ENCODE measurements around the gene ATRNL1.

Gene ATRNL1

DNA sequence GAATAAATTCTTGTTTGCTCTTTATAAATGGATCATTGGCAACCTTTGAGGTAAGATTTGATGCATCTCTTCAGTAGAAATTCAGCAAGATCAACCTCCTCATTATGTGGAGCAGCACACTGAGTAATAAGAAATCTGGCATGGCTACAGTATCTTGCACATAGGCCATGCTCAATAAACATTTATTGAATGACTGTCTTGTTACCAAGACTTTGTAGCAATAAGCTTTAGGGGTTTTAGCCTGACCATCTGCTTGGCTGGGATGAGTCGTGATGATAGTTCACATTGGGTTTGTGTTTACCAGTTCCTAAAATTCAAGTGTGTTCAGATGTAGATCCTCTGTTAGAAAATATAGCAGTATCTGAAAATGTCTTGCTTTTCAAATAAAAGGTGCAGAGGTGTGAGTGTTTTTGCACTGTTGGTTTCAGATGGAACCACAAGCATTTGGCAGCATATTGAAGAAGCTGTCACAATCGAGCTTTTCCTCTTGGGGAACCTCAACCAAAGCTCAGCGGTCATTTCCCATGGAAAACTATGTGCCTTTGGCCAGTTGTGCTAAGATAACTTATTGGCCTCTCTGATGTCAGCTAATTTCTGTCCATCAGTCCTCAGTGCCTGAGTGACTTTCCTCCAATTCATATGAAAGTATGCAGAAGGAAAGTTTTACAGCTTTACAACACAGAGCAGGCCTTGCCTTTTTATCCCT is 737.3 kb downstream of the ATRNL1 start:
- no peaks in the 10 kb centered on the region for H3K4me1 ChIP-seq (ENCODE audit: control insufficient read depth, low read depth, low read length)
- H3K27me3 ChIP-seq (ENCODE audit: control insufficient read depth, insufficient read depth, low read length): no peaks in the 10 kb centered on the region
- no peaks in the 10 kb centered on the region for H3K9me3 ChIP-seq (ENCODE audit: control insufficient read depth, low read depth, low read length)
- H3K36me3 ChIP-seq (ENCODE audit: control insufficient read depth, low read depth, low read length): no peaks in the 10 kb centered on the region
- H3K27ac ChIP-seq (ENCODE audit: low read length): no peak overlapping the region
- H3K9ac ChIP-seq (ENCODE audit: low read length): no peak overlapping the region
- no peak overlapping the region for H3K4me3 ChIP-seq (ENCODE audit: low read length)

DNA sequence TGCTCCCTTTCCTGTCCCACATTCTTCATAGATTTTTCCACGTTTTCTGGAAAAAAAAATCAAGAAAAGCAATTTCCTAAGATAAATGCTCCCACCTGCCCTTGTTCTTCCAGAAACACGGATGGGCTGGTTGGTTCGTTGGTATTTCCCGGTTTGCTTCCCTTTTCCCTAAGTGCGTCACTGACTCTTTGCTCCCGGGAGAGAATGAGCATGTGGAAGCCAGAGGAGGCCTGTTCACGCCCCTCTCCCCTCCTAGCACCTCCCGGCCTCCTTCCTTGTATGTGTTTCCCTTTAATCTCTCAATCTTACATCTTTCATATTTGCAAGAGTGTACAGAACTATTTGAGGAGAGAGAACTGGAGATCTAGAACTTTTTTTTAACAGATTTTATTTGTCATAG is 737.9 kb downstream of the ATRNL1 start:
- Histone ChIP-seq H3K9ac (ENCODE audit: low read length) (no peak overlapping the region), H3K4me1 (ENCODE audit: control insufficient read depth, low read depth, low read length) (no peaks in the 10 kb centered on the region), H3K9me3 (ENCODE audit: control insufficient read depth, low read depth, low read length) (no peaks in the 10 kb centered on the region)

DNA sequence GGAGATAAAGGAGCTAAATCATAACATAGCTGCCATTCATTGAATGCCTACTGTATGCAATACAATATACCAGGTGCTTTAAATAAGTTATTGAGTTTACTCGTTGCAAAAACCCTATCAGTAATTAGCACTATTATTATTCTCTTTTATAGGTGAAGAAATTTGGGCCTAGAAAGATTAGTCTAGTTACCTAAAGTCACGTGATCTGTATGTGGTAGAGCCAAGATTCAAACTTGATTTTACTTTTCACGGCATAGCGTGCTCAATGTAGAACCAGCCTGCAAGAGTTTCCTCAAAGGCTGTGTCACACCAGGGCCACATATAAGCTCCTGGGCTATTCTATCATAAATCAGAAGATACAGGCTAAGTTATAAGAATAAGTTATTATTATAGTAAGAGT is 740.0 kb downstream of the ATRNL1 start:
- no peak overlapping the region for H3K27ac ChIP-seq (ENCODE audit: low read length)
- H3K4me3 ChIP-seq (ENCODE audit: low read length): no peak overlapping the region
- no peaks in the 10 kb centered on the region for H3K4me1 ChIP-seq (ENCODE audit: control insufficient read depth, low read depth, low read length)
- no peaks in the 10 kb centered on the region for H3K9me3 ChIP-seq (ENCODE audit: control insufficient read depth, low read depth, low read length)
- no peaks in the 10 kb centered on the region for H3K27me3 ChIP-seq (ENCODE audit: control insufficient read depth, insufficient read depth, low read length)
- no peaks in the 10 kb centered on the region for H3K36me3 ChIP-seq (ENCODE audit: control insufficient read depth, low read depth, low read length)
- H3K9ac ChIP-seq (ENCODE audit: low read length): no peak overlapping the region

More for the DNA sequence above, 737.9 kb downstream of the ATRNL1 start:
- Histone ChIP-seq H3K36me3 (ENCODE audit: control insufficient read depth, low read depth, low read length) (no peaks in the 10 kb centered on the region), H3K27me3 (ENCODE audit: control insufficient read depth, insufficient read depth, low read length) (no peaks in the 10 kb centered on the region), H3K4me3 (ENCODE audit: low read length) (no peak overlapping the region), H3K27ac (ENCODE audit: low read length) (no peak overlapping the region)

DNA sequence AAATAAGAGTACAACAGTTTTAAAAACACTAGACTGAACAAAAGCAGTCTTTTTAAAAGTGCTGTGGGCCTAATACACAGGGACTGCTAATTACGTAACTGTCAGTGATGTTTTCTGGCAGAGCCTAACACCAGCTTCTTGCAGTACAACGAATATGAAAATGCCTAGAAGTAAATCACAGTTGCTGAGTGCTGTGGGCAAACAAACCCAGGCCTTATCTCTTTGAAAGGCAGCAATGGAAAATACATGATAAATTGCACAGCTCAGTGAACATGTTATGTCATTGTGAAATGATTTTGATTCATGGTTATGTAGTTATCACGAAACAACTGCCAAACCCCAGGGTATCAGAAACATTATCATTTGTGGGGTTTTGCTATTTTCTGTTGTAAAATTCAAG is 751.4 kb downstream of the ATRNL1 start:
- Histone ChIP-seq H3K4me3 (ENCODE audit: low read length) (no peak overlapping the region), H3K27me3 (ENCODE audit: control insufficient read depth, insufficient read depth, low read length) (no peaks in the 10 kb centered on the region), H3K4me1 (ENCODE audit: control insufficient read depth, low read depth, low read length) (no peaks in the 10 kb centered on the region), H3K27ac (ENCODE audit: low read length) (no peak overlapping the region), H3K9ac (ENCODE audit: low read length) (no peak overlapping the region), H3K9me3 (ENCODE audit: control insufficient read depth, low read depth, low read length) (no peaks in the 10 kb centered on the region), H3K36me3 (ENCODE audit: control insufficient read depth, low read depth, low read length) (no peaks in the 10 kb centered on the region)

DNA sequence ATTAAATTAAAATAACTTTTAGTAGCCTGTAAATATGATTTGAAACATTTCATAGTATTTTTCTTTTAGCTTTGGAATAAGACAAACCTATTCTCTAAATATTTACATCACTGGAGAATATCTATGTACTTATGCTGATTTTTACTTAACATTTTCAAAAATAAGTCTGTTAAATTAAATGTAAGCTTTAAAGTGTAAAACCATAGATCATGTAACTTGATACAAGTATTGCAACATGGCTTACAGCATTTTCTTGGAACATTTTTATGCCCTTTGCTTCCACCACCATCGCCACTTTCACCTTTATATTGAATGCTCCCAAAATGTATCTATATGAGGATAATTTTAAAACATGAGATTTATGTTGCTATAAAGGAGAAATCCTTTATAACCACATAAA is 752.8 kb downstream of the ATRNL1 start:
- no peaks in the 10 kb centered on the region for H3K36me3 ChIP-seq (ENCODE audit: control insufficient read depth, low read depth, low read length)
- H3K4me1 ChIP-seq (ENCODE audit: control insufficient read depth, low read depth, low read length): no peaks in the 10 kb centered on the region
- no peaks in the 10 kb centered on the region for H3K27me3 ChIP-seq (ENCODE audit: control insufficient read depth, insufficient read depth, low read length)
- no peak overlapping the region for H3K4me3 ChIP-seq (ENCODE audit: low read length)
- no peak overlapping the region for H3K27ac ChIP-seq (ENCODE audit: low read length)
- H3K9ac ChIP-seq (ENCODE audit: low read length): no peak overlapping the region
- H3K9me3 ChIP-seq (ENCODE audit: control insufficient read depth, low read depth, low read length): no peaks in the 10 kb centered on the region

DNA sequence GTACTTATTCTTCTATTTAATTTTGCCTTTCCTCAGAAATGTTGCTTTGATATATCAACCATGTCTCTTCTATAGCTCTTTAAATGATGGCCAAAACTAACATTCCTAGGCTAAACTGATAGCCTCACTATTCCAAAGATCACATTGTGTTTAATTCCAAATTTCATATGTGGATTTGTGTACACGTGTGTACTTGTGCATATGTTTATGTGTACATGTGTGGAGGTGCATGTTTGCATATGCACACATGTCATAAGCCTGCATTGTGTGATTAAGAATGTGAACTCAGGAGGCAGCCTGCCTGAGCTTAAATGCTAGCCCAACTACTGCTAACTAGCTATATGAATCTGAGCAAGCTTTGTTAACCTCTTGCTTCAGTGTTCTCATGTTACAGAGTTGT is 753.4 kb downstream of the ATRNL1 start:
- H3K27ac ChIP-seq (ENCODE audit: low read length): no peak overlapping the region
- H3K27me3 ChIP-seq (ENCODE audit: control insufficient read depth, insufficient read depth, low read length): no peaks in the 10 kb centered on the region
- H3K9me3 ChIP-seq (ENCODE audit: control insufficient read depth, low read depth, low read length): no peaks in the 10 kb centered on the region

DNA sequence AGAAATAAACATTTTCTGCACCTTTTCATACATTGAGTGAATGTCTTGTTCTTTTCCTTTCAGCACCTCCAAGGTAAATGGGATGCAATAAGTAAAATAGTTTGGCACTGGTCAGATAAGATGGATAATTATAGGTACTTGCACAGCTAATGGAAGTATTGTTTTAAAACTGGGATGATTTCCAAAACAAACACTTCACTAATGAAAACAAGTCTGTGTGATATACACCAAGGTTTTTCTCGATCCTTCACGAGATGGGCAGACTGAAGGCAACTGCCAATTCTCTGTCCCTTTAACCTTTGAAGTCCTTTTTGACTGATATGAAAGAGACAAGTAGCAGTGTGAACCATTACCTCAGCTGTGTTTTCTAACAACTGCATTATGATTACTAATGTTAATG is 756.0 kb downstream of the ATRNL1 start:
- Histone ChIP-seq H3K4me1 (ENCODE audit: control insufficient read depth, low read depth, low read length) (no peaks in the 10 kb centered on the region), H3K9me3 (ENCODE audit: control insufficient read depth, low read depth, low read length) (no peaks in the 10 kb centered on the region), H3K9ac (ENCODE audit: low read length) (no peak overlapping the region), H3K4me3 (ENCODE audit: low read length) (no peak overlapping the region), H3K27me3 (ENCODE audit: control insufficient read depth, insufficient read depth, low read length) (no peaks in the 10 kb centered on the region), H3K36me3 (ENCODE audit: control insufficient read depth, low read depth, low read length) (no peaks in the 10 kb centered on the region), H3K27ac (ENCODE audit: low read length) (no peak overlapping the region)

More for the DNA sequence above, 753.4 kb downstream of the ATRNL1 start:
- Histone ChIP-seq H3K4me1 (ENCODE audit: control insufficient read depth, low read depth, low read length) (no peaks in the 10 kb centered on the region), H3K9ac (ENCODE audit: low read length) (no peak overlapping the region), H3K36me3 (ENCODE audit: control insufficient read depth, low read depth, low read length) (no peaks in the 10 kb centered on the region), H3K4me3 (ENCODE audit: low read length) (no peak overlapping the region)

DNA sequence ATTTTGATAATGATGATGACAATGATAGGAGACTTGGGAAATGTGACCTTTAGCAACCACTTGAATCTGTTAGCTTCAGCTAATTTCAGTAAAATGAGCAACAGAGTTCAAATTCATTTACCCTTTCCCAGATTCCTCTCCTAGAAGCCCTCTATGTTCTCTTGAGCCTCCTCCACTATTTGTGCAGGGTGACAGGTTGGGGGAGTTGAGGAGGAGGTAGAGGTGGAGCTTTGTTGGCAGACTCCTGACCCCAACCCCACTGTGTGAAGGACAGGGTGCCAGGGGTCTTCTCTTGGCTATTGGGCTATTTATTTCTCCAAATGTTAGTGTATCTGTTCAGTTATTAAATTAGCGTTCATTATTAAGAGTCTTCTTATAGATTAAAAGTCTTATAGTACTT is 757.5 kb downstream of the ATRNL1 start:
- no peak overlapping the region for H3K9ac ChIP-seq (ENCODE audit: low read length)
- no peaks in the 10 kb centered on the region for H3K27me3 ChIP-seq (ENCODE audit: control insufficient read depth, insufficient read depth, low read length)
- no peaks in the 10 kb centered on the region for H3K4me1 ChIP-seq (ENCODE audit: control insufficient read depth, low read depth, low read length)
- no peak overlapping the region for H3K4me3 ChIP-seq (ENCODE audit: low read length)
- no peak overlapping the region for H3K27ac ChIP-seq (ENCODE audit: low read length)
- H3K36me3 ChIP-seq (ENCODE audit: control insufficient read depth, low read depth, low read length): no peaks in the 10 kb centered on the region
- no peaks in the 10 kb centered on the region for H3K9me3 ChIP-seq (ENCODE audit: control insufficient read depth, low read depth, low read length)

DNA sequence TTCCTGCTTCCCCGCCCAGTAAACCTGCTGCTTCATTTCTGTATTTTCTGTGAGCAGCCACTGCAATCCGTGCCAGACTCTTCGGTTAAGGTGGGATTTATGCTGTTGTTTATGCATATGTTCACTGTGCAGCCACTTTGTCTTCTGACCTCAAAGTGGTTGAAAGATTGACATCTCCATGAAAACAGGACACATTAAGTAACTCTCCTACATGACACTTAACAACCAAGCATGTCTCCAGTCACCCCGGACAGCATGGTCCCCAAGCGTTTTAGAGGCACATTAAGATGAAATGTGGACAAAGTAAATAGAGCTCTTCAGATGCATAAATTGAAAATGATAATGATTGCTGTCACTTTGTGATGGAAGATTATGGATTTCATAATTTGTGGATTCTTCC is 758.5 kb downstream of the ATRNL1 start:
- Histone ChIP-seq H3K27ac (ENCODE audit: low read length) (no peak overlapping the region), H3K36me3 (ENCODE audit: control insufficient read depth, low read depth, low read length) (no peaks in the 10 kb centered on the region), H3K9me3 (ENCODE audit: control insufficient read depth, low read depth, low read length) (no peaks in the 10 kb centered on the region), H3K4me3 (ENCODE audit: low read length) (no peak overlapping the region), H3K9ac (ENCODE audit: low read length) (no peak overlapping the region), H3K4me1 (ENCODE audit: control insufficient read depth, low read depth, low read length) (peaks cover 3% of the 10 kb centered on the region), H3K27me3 (ENCODE audit: control insufficient read depth, insufficient read depth, low read length) (no peaks in the 10 kb centered on the region)

DNA sequence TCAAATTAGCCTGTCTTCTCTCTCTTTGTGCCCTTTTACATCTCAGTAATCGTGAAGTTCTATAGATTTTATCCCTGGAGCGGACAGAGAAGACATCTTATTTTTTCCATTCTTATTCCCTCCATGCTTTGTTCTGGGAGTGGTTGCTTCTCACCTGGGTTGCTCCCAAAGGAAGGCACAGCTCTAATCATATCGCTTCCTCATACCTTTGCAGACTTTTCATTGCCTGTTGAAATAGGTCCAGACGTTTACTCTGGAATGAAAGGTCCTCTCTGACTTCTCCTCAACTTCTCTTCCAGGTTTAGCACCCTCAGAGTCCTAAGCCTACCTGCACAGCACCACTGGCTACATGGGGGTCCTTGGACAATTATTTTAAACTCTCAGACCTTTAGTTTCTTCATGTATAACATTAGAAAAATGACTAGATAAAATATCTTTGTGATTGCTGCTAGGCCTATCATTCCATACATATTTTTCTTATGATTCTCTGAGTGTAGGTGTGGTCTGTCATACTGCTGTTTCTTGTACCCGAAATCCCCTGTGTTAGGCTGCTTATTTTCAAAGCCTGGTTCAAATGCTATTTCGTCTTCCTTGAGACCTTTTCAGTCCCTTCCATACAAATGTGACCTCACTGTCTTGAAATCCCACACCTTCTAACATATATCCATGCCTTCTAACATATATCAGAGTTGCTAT is 761.7 kb downstream of the ATRNL1 start:
- Histone ChIP-seq H3K4me3 (ENCODE audit: low read length) (no peak overlapping the region), H3K27me3 (ENCODE audit: control insufficient read depth, insufficient read depth, low read length) (no peaks in the 10 kb centered on the region), H3K9me3 (ENCODE audit: control insufficient read depth, low read depth, low read length) (no peaks in the 10 kb centered on the region), H3K4me1 (ENCODE audit: control insufficient read depth, low read depth, low read length) (peaks cover 3% of the 10 kb centered on the region), H3K27ac (ENCODE audit: low read length) (no peak overlapping the region), H3K36me3 (ENCODE audit: control insufficient read depth, low read depth, low read length) (no peaks in the 10 kb centered on the region), H3K9ac (ENCODE audit: low read length) (no peak overlapping the region)

DNA sequence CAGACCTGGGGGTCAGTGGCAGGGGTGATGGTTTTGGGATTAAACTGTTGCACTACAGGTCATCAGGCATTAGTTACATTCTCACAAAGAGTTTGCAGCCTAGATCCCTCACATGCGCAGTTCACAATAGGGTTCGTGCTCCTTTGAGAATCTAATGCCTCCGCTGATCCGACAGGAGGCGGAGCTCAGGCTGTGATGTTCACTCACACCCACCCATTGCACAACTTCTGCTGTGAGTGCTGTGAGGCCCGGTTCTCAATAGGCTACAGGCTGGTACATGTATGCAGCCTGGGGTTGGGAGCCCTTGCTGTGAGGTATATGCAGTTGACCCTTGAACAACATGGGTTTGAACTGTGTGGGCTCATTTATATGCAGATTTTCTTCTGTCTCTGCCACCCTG is 763.4 kb downstream of the ATRNL1 start:
- Histone ChIP-seq H3K9me3 (ENCODE audit: control insufficient read depth, low read depth, low read length) (no peaks in the 10 kb centered on the region), H3K4me1 (ENCODE audit: control insufficient read depth, low read depth, low read length) (peaks cover 3% of the 10 kb centered on the region), H3K27me3 (ENCODE audit: control insufficient read depth, insufficient read depth, low read length) (no peaks in the 10 kb centered on the region), H3K4me3 (ENCODE audit: low read length) (no peak overlapping the region), H3K9ac (ENCODE audit: low read length) (no peak overlapping the region), H3K36me3 (ENCODE audit: control insufficient read depth, low read depth, low read length) (no peaks in the 10 kb centered on the region), H3K27ac (ENCODE audit: low read length) (no peak overlapping the region)

DNA sequence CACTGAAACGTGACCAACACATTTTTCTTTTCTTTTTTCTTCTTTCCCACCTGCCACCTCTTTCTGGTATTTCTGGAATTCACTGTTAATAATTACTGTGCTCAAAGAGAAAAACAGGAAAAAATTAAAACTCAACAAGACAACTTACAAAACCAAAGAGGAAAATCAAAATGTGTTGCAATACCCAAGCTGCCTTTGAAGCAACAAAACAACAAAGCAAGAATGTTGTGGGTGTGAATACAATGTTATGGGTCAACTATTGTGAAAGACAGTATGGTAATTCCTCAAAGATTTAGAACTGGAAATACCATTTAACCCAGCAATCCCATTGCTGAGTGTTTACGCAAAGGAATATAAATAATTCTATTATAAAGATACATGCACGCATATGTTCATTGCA is 764.7 kb downstream of the ATRNL1 start:
- Histone ChIP-seq H3K36me3 (ENCODE audit: control insufficient read depth, low read depth, low read length) (no peaks in the 10 kb centered on the region), H3K4me3 (ENCODE audit: low read length) (no peak overlapping the region), H3K4me1 (ENCODE audit: control insufficient read depth, low read depth, low read length) (peaks cover 3% of the 10 kb centered on the region), H3K9ac (ENCODE audit: low read length) (no peak overlapping the region), H3K9me3 (ENCODE audit: control insufficient read depth, low read depth, low read length) (no peaks in the 10 kb centered on the region), H3K27ac (ENCODE audit: low read length) (no peak overlapping the region), H3K27me3 (ENCODE audit: control insufficient read depth, insufficient read depth, low read length) (no peaks in the 10 kb centered on the region)
